Endothelial cell of umbilical vein (primary cell): ENCODE results near the gene PANX1. TPM values are rescaled to one million over a fixed set of nuclear protein-coding genes. Genes with fewer than 3 reads are reported as not detected.

ENCODE experiments used
- BruUV-seq: library from RNA; stranded (reverse); fragments of 400-500 nt; replicated peaks from 2 replicates; lab custom pipeline; 2021; lab: Mats Ljungman, UMichigan
- CTCF ChIA-PET: fragments of 300-600, 350-600 bp; sonication (Branson Sonifier 250); formaldehyde crosslinking; loops from one replicate; lab custom pipeline; 2021; ENCODE audit warnings: antibody characterized with exemption, inconsistent platforms; lab: Charles Lee
- POLR2A ChIA-PET: fragments of 300-600, 350-600 bp; sonication (Branson Sonifier 250); formaldehyde crosslinking; loops from one replicate; lab custom pipeline; 2021; ENCODE audit warnings: antibody characterized with exemption, inconsistent platforms; lab: Charles Lee
- DNase-seq: peaks from one replicate; pipeline ENCODE4 v3.0.0-alpha.2; 2011; ENCODE audit warnings: low read depth, low spot score
- FAIRE-seq: peaks from 2 replicates; lab custom pipeline; 2011; peaks lifted over from hg19 to GRCh38; lab: Jason Lieb, UNC
- H2AFZ ChIP-seq: 2 replicates; pipeline ENCODE4 v1.6.0; 2012; ENCODE audit warnings: low read depth, low read length, control low read depth, inconsistent platforms
- H3K27ac ChIP-seq: 2 replicates; pipeline ENCODE4 v1.5.1; 2011; ENCODE audit warnings: low read depth, mild to moderate bottlenecking, control low read depth, low read length, moderate library complexity; ENCODE audit not compliant: insufficient read depth
- H3K27me3 ChIP-seq, 2 experiments: 2 replicates each; pipeline versions ENCODE4 v1.6.0 to v1.6.1; 2011; ENCODE audit warnings: low read length in 2 of 2, mixed read lengths in 1 of 2; ENCODE audit not compliant: control insufficient read depth in 2 of 2, insufficient read depth in 2 of 2
- H3K36me3 ChIP-seq, 2 experiments: 2 replicates in 1 of 2; 3 replicates in 1 of 2; pipeline ENCODE4 v1.5.1; 2011; ENCODE audit warnings: low read length in 2 of 2, mild to moderate bottlenecking in 1 of 2, moderate library complexity in 1 of 2; ENCODE audit not compliant: control insufficient read depth in 2 of 2, insufficient read depth in 2 of 2; ENCODE audit errors: extremely low read depth in 1 of 2
- H3K4me1 ChIP-seq: 3 replicates; pipeline ENCODE4 v1.5.1; 2011; ENCODE audit warnings: mild to moderate bottlenecking, low read length; ENCODE audit not compliant: control insufficient read depth, insufficient read depth; ENCODE audit errors: extremely low read depth
- H3K4me2 ChIP-seq: 2 replicates; pipeline ENCODE4 v1.6.1; 2011; ENCODE audit warnings: low read length, control low read depth, mixed read lengths; ENCODE audit not compliant: insufficient read depth
- H3K4me3 ChIP-seq, 3 experiments: fragments of 200-600 bp in 1 of 3; sonication (generic), shearing (Covaris generic) in 1 of 3; replicated peaks in 1 of 3; 2 replicates each; pipeline ENCODE4 v1.5.1; 2011 to 2016; ENCODE audit warnings: control low read depth in 3 of 3, low read length in 3 of 3, mild to moderate bottlenecking in 2 of 3, inconsistent platforms in 1 of 3, low read depth in 1 of 3, moderate library complexity in 1 of 3; ENCODE audit not compliant: insufficient read depth in 1 of 3
- H3K79me2 ChIP-seq: 2 replicates; pipeline ENCODE4 v1.6.0; 2012; ENCODE audit warnings: low read length, inconsistent platforms; ENCODE audit not compliant: control insufficient read depth, insufficient read depth
- H3K9ac ChIP-seq: replicated peaks from 2 replicates; pipeline ENCODE3; 2011; ENCODE audit warnings: low read length, control low read depth; ENCODE audit not compliant: insufficient read depth; ENCODE audit errors: extremely low read depth
- H3K9me1 ChIP-seq: replicated peaks from 3 replicates; pipeline ENCODE4 v1.6.0; 2011; ENCODE audit warnings: mild to moderate bottlenecking, low read length; ENCODE audit not compliant: control insufficient read depth, insufficient read depth; ENCODE audit errors: extremely low read depth
- H3K9me3 ChIP-seq: replicated peaks from 2 replicates; pipeline ENCODE4 v1.5.1; 2012; ENCODE audit warnings: low read length, inconsistent platforms; ENCODE audit not compliant: control insufficient read depth, insufficient read depth
- H4K20me1 ChIP-seq: replicated peaks from 2 replicates; pipeline ENCODE3; 2011; ENCODE audit warnings: mild to moderate bottlenecking, low read length; ENCODE audit not compliant: control insufficient read depth, insufficient read depth; ENCODE audit errors: extremely low read depth
- EZH2 ChIP-seq: IDR thresholded peaks from 2 replicates; pipeline ENCODE4 v1.6.1; 2012; ENCODE audit warnings: borderline replicate concordance, low read depth, mild to moderate bottlenecking, moderate library complexity, low read length, inconsistent platforms; ENCODE audit not compliant: severe bottlenecking
- FOS ChIP-seq: IDR thresholded peaks from 2 replicates; pipeline ENCODE4 v1.6.1; 2011; ENCODE audit warnings: mild to moderate bottlenecking, low read length, moderate library complexity, borderline replicate concordance; ENCODE audit not compliant: insufficient read depth
- GATA2 ChIP-seq: IDR thresholded peaks from 2 replicates; pipeline ENCODE4 v1.7.0; 2011; ENCODE audit warnings: low read depth, mild to moderate bottlenecking, moderate library complexity, mixed read lengths, low read length; ENCODE audit not compliant: insufficient read length, insufficient read depth
- JUN ChIP-seq: IDR thresholded peaks from 2 replicates; pipeline ENCODE4 v1.6.1; 2011; ENCODE audit warnings: borderline replicate concordance, low read depth; ENCODE audit not compliant: insufficient read length, insufficient read depth
- MYC ChIP-seq: IDR thresholded peaks from one replicate; pipeline ENCODE4 v1.6.1; 2011; ENCODE audit warnings: mild to moderate bottlenecking, low read depth, low read length
- POLR2A ChIP-seq: IDR thresholded peaks from 2 replicates; pipeline ENCODE4 v1.6.1; 2012; ENCODE audit warnings: low read depth, mild to moderate bottlenecking, control low read depth, low read length
- POLR2AphosphoS5 ChIP-seq: IDR thresholded peaks from 2 replicates; pipeline ENCODE4 v1.6.1; 2012; ENCODE audit warnings: low read depth, mild to moderate bottlenecking, control low read depth, low read length, moderate library complexity; ENCODE audit not compliant: insufficient read depth
- dilution Hi-C: fragments of 300-500 bp; cut with MboI; formaldehyde crosslinking; loops from one replicate; pipeline ENCODE4 v1.15.0; 2019; ENCODE audit warnings: low sequenced_read_pairs; ENCODE audit not compliant: extremely low pct_ligation_motif_present
- intact Hi-C: fragments of 100-400 bp; cut with micrococcal nuclease; formaldehyde crosslinking; loops from one replicate; pipeline ENCODE4 v1.10.0; 2022
- polyA plus RNA-seq, 4 experiments: library from polyadenylated mRNA; depleted of rRNA in 3 of 4; stranded (reverse) in 3 of 4; unstranded in 1 of 4; fragments of >200 nt; gene quantifications; 2 replicates each; pipeline versions ENCODE4 v1.2.1 to v1.2.3, GENCODE V29; 2011 to 2012; ENCODE audit warnings: missing spikeins in 1 of 4
- total RNA-seq: library from RNA; stranded (reverse); gene quantifications from 2 replicates; pipeline ENCODE4 v1.2.3, GENCODE V29; 2021
- TF ChIP-seq, protein P1 (sequence below), 2 donors: IDR thresholded peaks; 1 replicate in 1 of 2; 2 replicates in 1 of 2; pipeline ENCODE4 v1.5.1; 2011; ENCODE audit warnings: low read length in 2 of 2, mild to moderate bottlenecking in 2 of 2, moderate library complexity in 2 of 2, control low read depth in 1 of 2, inconsistent platforms in 1 of 2, low read depth in 1 of 2; ENCODE audit not compliant: insufficient read depth in 1 of 2; ENCODE audit errors: extremely low read depth in 1 of 2
- TF ChIP-seq, protein P2 (sequence below): IDR thresholded peaks from 2 replicates; pipeline ENCODE4 v1.6.1; 2011; ENCODE audit not compliant: insufficient read depth, insufficient read length

Gene PANX1
- total and polyA plus RNA-seq, 2 donors (not counting 3 experiments of a cell fraction or from before 2014, with no cell fraction given): 9.5 to 20.9 TPM

DNA sequence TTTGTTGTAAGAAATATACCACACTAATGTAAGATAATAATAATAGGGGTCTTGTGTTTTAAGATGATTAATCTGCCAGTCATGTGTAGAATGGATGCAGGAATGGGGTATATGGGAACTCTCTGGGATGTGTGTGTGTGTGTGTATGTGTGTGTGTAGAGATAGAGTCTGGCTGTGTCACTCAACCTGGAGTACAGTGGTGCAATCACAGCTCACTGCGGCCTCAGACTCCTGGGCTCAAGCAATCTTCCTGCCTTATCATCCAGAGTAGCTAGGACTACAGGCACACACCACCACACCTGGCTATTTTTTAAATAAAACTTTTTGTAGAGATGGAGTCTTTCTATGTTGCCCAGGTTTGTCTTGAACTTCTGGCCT, 11.5 kb upstream of the PANX1 start:
- no peaks in the 10 kb centered on the region for H3K9me1 ChIP-seq
- no peak overlapping the region for H3K9ac ChIP-seq
- dilution Hi-C loops: no loop called here
- no peak for DNase-seq
- POLR2A ChIA-PET: no interaction called here
- BruUV-seq: no TSS peak
- no peaks in the 10 kb centered on the region for H3K36me3 ChIP-seq
- no peaks in the 10 kb centered on the region for H3K79me2 ChIP-seq
- CTCF ChIA-PET: interaction anchor here (1.6 kb wide), 1 partner anchor 12 kb away, joined by 3 read pairs; no protein-coding TSS in a partner anchor
- FAIRE-seq: no peak
- no peaks in the 10 kb centered on the region for H3K4me1 ChIP-seq
- H3K27me3 ChIP-seq: no peaks in the 10 kb centered on the region
- no peak overlapping the region for H3K4me3 ChIP-seq
- no peak overlapping the region for H3K4me2 ChIP-seq
- H4K20me1 ChIP-seq: no peaks in the 10 kb centered on the region
- H3K9me3 ChIP-seq: no peaks in the 10 kb centered on the region
- no peak overlapping the region for H2AFZ ChIP-seq
- no peak overlapping the region for H3K27ac ChIP-seq
- intact Hi-C loops: no loop called here
- no peak for TF ChIP-seq JUN
- no peak for TF ChIP-seq POLR2AphosphoS5
- TF ChIP-seq FOS: no peak
- TF ChIP-seq, protein P1, sequence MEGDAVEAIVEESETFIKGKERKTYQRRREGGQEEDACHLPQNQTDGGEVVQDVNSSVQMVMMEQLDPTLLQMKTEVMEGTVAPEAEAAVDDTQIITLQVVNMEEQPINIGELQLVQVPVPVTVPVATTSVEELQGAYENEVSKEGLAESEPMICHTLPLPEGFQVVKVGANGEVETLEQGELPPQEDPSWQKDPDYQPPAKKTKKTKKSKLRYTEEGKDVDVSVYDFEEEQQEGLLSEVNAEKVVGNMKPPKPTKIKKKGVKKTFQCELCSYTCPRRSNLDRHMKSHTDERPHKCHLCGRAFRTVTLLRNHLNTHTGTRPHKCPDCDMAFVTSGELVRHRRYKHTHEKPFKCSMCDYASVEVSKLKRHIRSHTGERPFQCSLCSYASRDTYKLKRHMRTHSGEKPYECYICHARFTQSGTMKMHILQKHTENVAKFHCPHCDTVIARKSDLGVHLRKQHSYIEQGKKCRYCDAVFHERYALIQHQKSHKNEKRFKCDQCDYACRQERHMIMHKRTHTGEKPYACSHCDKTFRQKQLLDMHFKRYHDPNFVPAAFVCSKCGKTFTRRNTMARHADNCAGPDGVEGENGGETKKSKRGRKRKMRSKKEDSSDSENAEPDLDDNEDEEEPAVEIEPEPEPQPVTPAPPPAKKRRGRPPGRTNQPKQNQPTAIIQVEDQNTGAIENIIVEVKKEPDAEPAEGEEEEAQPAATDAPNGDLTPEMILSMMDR (IDR thresholded peaks at IDR 0.05; ENCODE audit: extremely low read depth in 1 of 2, insufficient read depth in 1 of 2, low read depth in 1 of 2, low read length in 2 of 2): no peak
- no peak for TF ChIP-seq GATA2
- no peak for TF ChIP-seq POLR2A
- TF ChIP-seq, protein P2, sequence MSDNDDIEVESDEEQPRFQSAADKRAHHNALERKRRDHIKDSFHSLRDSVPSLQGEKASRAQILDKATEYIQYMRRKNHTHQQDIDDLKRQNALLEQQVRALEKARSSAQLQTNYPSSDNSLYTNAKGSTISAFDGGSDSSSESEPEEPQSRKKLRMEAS: no peak
- no peak for TF ChIP-seq EZH2
- no peak for TF ChIP-seq MYC
